GM19240 (cell line): ENCODE results near the gene MAD1L1.
A peak's percentile ranks its signal among the peaks of the same experiment; 100 is the strongest.

Experiments used
- DNase-seq: peaks from one replicate; pipeline ENCODE4 v3.0.0; 2011; ENCODE audit warnings: low spot score; ENCODE audit not compliant: insufficient read length

MAD1L1 gene

GRCh38 chr7:1945558-1945957, 287.2 kb downstream of the MAD1L1 start:
- no peak for DNase-seq

- DNase-seq: no peak
Observed at GRCh38 chr7:1944619-1945210, 288.0 kb downstream of the MAD1L1 start.

- DNase-seq: no peak
Observed at GRCh38 chr7:1943933-1944618, 288.7 kb downstream of the MAD1L1 start.

GRCh38 chr7:1943326-1943725, 289.4 kb downstream of the MAD1L1 start:
- no peak for DNase-seq

GRCh38 chr7:1942941-1943289, 289.8 kb downstream of the MAD1L1 start:
- no peak for DNase-seq

- no peak for DNase-seq
Observed at GRCh38 chr7:1942243-1942940, 290.4 kb downstream of the MAD1L1 start.

GRCh38 chr7:1941464-1942242, 291.1 kb downstream of the MAD1L1 start:
- DNase-seq: no peak

GRCh38 chr7:1940863-1941262, 291.9 kb downstream of the MAD1L1 start:
- no peak for DNase-seq

- peak; percentile 93 for DNase-seq
Observed at GRCh38 chr7:1940402-1940786, 292.4 kb downstream of the MAD1L1 start.

- DNase-seq: no peak
Observed at GRCh38 chr7:1939434-1940401, 293.0 kb downstream of the MAD1L1 start.

- no peak for DNase-seq
Observed at GRCh38 chr7:1938788-1939433, 293.8 kb downstream of the MAD1L1 start.

- DNase-seq: no peak
Observed at GRCh38 chr7:1937252-1937605, 295.5 kb downstream of the MAD1L1 start.

GRCh38 chr7:1936531-1937251, 296.1 kb downstream of the MAD1L1 start:
- no peak for DNase-seq

GRCh38 chr7:1936006-1936310, 296.8 kb downstream of the MAD1L1 start:
- no peak for DNase-seq

GRCh38 chr7:1935176-1936005, 297.4 kb downstream of the MAD1L1 start:
- DNase-seq: no peak

GRCh38 chr7:1934756-1935155, 298.0 kb downstream of the MAD1L1 start:
- no peak for DNase-seq

- no peak for DNase-seq
Observed at GRCh38 chr7:1934017-1934416, 298.7 kb downstream of the MAD1L1 start.

GRCh38 chr7:1933066-1933750, 299.5 kb downstream of the MAD1L1 start:
- DNase-seq: no peak

GRCh38 chr7:1931951-1932270, 300.8 kb downstream of the MAD1L1 start:
- DNase-seq: no peak
